Measurements from ENCODE around the gene GRK1.
"Not testable (repeated sequence)": the region's sequence is repeated elsewhere in the genome, so short reads cannot be mapped to it uniquely, and the experiment has no call there.

GRK1 gene

DNA sequence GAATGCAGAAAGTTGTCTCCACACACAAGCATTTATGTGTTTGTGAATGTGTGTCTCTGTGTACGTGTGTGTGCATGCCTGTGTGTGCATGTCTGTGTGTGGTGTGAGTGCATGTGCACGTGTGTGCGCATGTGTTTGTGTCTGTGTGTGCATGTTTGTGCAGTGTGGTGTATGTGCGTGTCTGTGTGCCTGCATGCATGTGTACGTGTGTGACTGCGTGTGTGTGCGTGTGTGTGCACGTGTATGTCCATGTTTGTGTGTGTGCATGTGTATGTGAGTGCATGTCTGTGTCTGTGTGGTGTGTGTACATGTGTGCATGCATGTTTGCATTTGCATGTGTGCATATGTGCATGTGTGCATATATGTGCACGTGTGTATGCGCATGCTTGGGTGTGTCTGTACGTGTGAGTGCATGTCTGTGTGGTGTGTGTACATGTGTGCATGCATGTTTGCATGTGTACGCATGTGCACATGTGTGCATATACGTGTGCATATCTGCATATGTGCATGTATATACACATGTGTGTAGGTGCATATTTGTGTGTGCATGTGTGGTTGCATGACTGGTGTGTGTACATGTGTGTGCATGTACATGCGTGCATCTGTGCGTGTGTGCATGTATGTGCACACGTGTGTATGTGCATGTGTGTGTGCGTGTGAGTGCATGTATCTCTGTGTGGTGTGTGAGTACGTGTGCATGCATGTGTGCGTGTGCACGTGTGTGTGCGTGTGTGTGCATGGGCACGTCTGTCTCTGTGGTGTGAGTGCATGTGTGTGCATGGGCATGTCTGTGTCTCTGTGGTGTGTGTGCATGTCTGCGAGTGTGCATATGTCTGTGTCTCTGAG lies 83.8 kb downstream of the GRK1 start:
- no peak overlapping the region for H3K27ac ChIP-seq
- TF ChIP-seq, protein P1, sequence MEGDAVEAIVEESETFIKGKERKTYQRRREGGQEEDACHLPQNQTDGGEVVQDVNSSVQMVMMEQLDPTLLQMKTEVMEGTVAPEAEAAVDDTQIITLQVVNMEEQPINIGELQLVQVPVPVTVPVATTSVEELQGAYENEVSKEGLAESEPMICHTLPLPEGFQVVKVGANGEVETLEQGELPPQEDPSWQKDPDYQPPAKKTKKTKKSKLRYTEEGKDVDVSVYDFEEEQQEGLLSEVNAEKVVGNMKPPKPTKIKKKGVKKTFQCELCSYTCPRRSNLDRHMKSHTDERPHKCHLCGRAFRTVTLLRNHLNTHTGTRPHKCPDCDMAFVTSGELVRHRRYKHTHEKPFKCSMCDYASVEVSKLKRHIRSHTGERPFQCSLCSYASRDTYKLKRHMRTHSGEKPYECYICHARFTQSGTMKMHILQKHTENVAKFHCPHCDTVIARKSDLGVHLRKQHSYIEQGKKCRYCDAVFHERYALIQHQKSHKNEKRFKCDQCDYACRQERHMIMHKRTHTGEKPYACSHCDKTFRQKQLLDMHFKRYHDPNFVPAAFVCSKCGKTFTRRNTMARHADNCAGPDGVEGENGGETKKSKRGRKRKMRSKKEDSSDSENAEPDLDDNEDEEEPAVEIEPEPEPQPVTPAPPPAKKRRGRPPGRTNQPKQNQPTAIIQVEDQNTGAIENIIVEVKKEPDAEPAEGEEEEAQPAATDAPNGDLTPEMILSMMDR (conservative IDR thresholded peaks at IDR 0.05), result no peak
- TF ChIP-seq ZFX (IDR thresholded peaks at IDR 0.05), result no peak

DNA sequence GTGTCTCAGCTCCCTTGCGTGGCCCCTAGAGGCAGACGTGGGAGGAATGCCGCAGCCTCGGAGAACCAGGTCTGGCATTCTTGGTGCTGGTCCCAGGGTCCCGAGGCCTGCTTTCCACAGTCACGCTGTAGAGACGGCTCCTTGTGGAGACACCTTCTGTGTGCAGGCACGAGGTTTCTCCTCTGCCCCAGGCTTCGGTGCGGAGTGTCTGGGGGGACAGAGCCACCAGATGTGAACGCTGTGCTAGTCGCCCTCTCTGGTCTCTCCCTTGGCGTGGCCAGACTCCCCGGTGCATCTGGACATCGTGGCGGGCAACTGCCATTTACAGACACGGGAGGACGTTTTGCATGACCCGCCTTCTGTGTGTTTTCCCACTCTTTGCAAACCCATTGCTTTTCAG lies 84.5 kb downstream of the GRK1 start:
- TF ChIP-seq, protein P1 (conservative IDR thresholded peaks at IDR 0.05), result no peak
- TF ChIP-seq ZFX (IDR thresholded peaks at IDR 0.05), result no peak
- no peak overlapping the region for H3K27ac ChIP-seq

DNA sequence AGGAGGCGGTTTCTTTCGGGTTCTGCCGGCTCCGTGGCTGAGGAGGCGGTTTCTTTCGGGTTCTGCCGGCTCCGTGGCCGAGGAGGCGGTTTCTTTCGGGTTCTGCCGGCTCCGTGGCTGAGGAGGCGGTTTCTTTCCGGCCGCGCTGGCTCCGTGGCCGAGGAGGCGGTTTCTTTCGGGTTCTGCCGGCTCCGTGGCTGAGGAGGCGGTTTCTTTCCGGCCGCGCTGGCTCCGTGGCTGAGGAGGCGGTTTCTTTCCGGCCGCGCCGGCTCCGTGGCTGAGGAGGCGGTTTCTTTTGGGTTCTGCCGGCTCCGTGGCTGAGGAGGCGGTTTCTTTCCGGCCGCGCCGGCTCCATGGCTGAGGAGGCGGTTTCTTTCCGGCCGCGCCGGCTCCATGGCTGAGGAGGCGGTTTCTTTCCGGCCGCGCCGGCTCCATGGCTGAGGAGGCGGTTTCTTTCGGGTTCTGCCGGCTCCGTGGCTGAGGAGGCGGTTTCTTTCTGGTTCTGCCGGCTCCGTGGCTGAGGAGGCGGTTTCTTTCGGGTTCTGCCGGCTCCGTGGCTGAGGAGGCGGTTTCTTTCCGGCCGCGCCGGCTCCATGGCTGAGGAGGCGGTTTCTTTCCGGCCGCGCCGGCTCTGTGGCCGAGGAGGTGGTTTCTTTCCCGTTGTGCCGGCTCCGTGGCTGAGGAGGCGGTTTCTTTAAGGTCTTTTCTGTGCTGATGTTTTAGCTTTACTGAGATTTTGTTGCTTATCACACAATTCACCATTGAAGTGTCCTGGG lies 85.4 kb downstream of the GRK1 start:
- H3K27ac ChIP-seq, result not testable (repeated sequence)

DNA sequence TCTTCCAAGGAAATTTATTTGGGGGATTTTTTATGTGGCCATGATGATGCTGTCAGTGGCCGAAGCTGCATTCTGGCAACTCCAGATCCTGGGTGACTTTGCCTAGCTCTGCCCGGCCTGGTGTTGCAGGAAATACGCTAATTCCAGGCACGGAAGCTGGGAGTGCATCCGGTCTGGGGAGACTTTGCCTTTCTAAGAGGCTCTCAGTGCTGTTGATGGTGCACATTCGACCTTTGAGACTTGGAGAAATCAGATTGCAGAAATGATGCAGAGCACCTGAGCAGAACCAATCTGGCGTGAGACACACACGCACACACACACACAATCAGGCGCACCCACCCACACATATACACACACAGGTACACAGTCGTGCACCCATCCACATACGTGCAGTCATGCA lies 86.2 kb downstream of the GRK1 start:
- no peak overlapping the region for H3K27ac ChIP-seq
- no peak for TF ChIP-seq ZFX (IDR thresholded peaks at IDR 0.05)
- TF ChIP-seq, protein P1 (conservative IDR thresholded peaks at IDR 0.05), result no peak

DNA sequence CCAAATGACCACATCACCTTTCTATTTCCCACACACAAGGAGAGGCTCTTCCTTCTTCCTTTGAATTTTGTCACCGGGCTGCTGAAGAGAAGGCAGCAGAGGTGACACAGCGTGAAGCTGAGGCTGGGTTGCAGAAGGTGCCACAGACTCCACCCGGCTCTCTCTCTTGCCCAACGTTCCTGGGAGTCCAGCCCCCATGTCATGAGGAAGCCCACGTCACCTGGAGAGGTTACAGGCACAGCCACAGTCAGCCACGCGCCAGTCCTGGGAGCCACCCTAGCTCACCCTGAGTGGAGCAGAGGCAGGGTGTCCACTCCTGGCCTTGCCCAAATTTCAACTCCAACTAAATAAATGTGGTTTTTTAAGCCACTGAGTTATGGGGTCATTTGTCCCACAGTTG lies 87.2 kb downstream of the GRK1 start:
- TF ChIP-seq ZFX (IDR thresholded peaks at IDR 0.05), result no peak
- TF ChIP-seq, protein P1 (conservative IDR thresholded peaks at IDR 0.05), result no peak
- no peak overlapping the region for H3K27ac ChIP-seq

DNA sequence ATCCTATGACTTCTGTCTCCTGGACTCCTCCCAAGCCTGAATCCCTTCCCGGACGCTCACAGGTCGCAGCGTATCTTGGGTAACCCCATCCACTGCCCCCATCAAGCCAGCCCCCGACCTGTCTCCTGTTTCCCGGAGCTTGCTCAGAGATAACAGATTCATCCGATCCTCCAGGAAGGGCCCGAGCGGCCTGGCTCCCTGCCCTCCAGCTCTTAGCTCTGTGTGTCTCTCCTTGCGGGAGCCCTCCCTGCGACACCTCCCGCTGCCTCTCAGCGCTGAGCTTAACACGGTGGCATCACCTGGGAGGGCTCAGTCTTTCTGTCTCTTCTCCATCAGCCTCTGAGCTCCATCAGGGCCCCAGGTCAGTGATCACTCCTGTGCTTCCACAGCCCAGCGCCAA lies 87.7 kb downstream of the GRK1 start:
- TF ChIP-seq, protein P1 (conservative IDR thresholded peaks at IDR 0.05), result no peak
- TF ChIP-seq ZFX (IDR thresholded peaks at IDR 0.05), result no peak
- no peak overlapping the region for H3K27ac ChIP-seq

DNA sequence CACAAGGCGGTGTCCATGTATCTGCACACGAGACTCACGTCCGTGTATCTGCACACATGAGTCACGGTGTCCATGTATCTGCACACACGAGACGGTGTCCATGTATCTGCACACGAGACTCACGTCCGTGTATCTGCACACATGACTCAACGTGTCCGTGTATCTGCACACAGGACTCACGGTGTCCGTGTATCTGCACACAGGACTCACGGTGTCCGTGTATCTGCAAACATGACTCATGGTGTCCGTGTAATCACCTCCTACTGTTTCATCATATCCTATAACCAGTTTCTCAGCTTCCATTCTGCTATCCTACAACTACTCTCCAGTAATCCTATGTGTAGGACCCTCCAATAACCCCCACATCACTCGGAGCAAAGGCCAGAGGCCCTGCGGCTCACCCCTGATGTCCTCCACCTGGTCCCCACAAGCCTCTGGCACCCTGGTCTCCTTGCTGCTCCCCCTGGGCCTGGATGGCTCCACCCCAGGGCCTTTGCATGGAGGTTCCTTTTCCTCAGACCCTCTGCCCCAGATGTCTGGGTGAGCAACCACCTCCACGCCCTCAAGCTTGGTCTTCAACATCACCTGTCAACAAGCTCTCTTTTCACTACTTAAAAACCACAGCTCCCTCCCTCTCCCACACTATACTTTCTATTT lies 89.5 kb downstream of the GRK1 start:
- no peak overlapping the region for H3K27ac ChIP-seq
- TF ChIP-seq, protein P1 (conservative IDR thresholded peaks at IDR 0.05), result no peak
- no peak for TF ChIP-seq ZFX (IDR thresholded peaks at IDR 0.05)

Data from C4-2B (cell line).